H1 (cell line): ENCODE measurements around the gene OBSCN. TPM values are rescaled to one million over a fixed set of nuclear protein-coding genes. Genes with fewer than 3 reads are reported as not detected.

Experiments used
- CTCF ChIA-PET: fragments of 300-600 bp; sonication (Branson Sonifier 250); formaldehyde crosslinking; loops from one replicate; lab custom pipeline; 2021; ENCODE audit not compliant: partially characterized antibody; lab: Charles Lee
- POLR2A ChIA-PET: fragments of 300-600 bp; sonication (Branson Sonifier 250); formaldehyde crosslinking; loops from one replicate; lab custom pipeline; 2021; ENCODE audit warnings: inconsistent platforms; ENCODE audit not compliant: partially characterized antibody; lab: Charles Lee
- DNase-seq, 2 experiments: peaks; one replicate each; pipeline versions ENCODE4 v3.0.0 to v3.0.0-alpha.2; 2010 to 2022; ENCODE audit warnings: low spot score in 2 of 2, low read depth in 1 of 2, mixed read lengths in 1 of 2
- FAIRE-seq: peaks from 2 replicates; lab custom pipeline; 2011; peaks lifted over from hg19 to GRCh38; lab: Jason Lieb, UNC
- H2AFZ ChIP-seq: 2 replicates; pipeline ENCODE4 v1.8.1; 2012; ENCODE audit warnings: low read length, inconsistent platforms
- H2AK5ac ChIP-seq: 2 replicates; pipeline ENCODE4 v1.6.1; 2013; ENCODE audit warnings: low read depth, low read length
- H2BK120ac ChIP-seq: replicated peaks from 2 replicates; pipeline ENCODE3; 2013; ENCODE audit warnings: low read depth, low read length, inconsistent platforms
- H2BK12ac ChIP-seq: 2 replicates; pipeline ENCODE4 v1.6.1; 2013; ENCODE audit warnings: low read depth, low read length
- H2BK15ac ChIP-seq: 2 replicates; pipeline ENCODE4 v1.6.1; 2013; ENCODE audit warnings: low read length
- H2BK20ac ChIP-seq: 2 replicates; pipeline ENCODE4 v1.6.1; 2013; ENCODE audit warnings: low read length
- H2BK5ac ChIP-seq: 2 replicates; pipeline ENCODE4 v1.6.1; 2013; ENCODE audit warnings: low read depth, low read length
- H3K14ac ChIP-seq: 2 replicates; pipeline ENCODE4 v1.6.1; 2013; ENCODE audit warnings: inconsistent platforms; ENCODE audit not compliant: insufficient read length
- H3K18ac ChIP-seq: 2 replicates; pipeline ENCODE4 v1.6.1; 2013; ENCODE audit warnings: low read length; ENCODE audit errors: extremely low read depth
- H3K23ac ChIP-seq: 2 replicates; pipeline ENCODE4 v1.6.1; 2013; ENCODE audit warnings: inconsistent platforms; ENCODE audit not compliant: insufficient read length
- H3K23me2 ChIP-seq: 2 replicates; pipeline ENCODE4 v1.6.1; 2013; ENCODE audit warnings: low read depth, low read length
- H3K27ac ChIP-seq: 2 replicates; pipeline ENCODE4 v1.6.1; 2011; ENCODE audit warnings: low read depth, low read length, inconsistent platforms
- H3K27me3 ChIP-seq, 4 experiments: replicated peaks in 1 of 4; 1 replicate in 1 of 4; 2 replicates in 3 of 4; pipeline versions ENCODE4 v1.6.1 to v1.8.1; 2011 to 2013; ENCODE audit warnings: low read length in 3 of 4, mild to moderate bottlenecking in 3 of 4, inconsistent platforms in 2 of 4, mixed read lengths in 2 of 4, moderate library complexity in 1 of 4; ENCODE audit not compliant: control insufficient read depth in 3 of 4, insufficient read depth in 3 of 4; ENCODE audit errors: extremely low read depth in 1 of 4
- H3K36me3 ChIP-seq, 4 experiments: 2 replicates each; pipeline versions ENCODE4 v1.6.1 to v1.8.1; 2011 to 2013; ENCODE audit warnings: mild to moderate bottlenecking in 4 of 4, low read length in 3 of 4, moderate library complexity in 2 of 4, control low read depth in 1 of 4, inconsistent platforms in 1 of 4; ENCODE audit not compliant: insufficient read depth in 4 of 4, control insufficient read depth in 2 of 4
- H3K4ac ChIP-seq: replicated peaks from 2 replicates; pipeline ENCODE3; 2013; ENCODE audit warnings: low read length, low read depth, mixed read lengths, inconsistent platforms; ENCODE audit not compliant: insufficient read length
- H3K4me1 ChIP-seq, 4 experiments: replicated peaks in 1 of 4; 1 replicate in 1 of 4; 2 replicates in 3 of 4; pipeline versions ENCODE4 v1.6.1 to v1.8.1; 2011 to 2013; ENCODE audit warnings: low read length in 3 of 4, inconsistent platforms in 2 of 4, mixed read lengths in 1 of 4; ENCODE audit not compliant: insufficient read depth in 4 of 4, control insufficient read depth in 3 of 4
- H3K4me2 ChIP-seq, 2 experiments: 2 replicates each; pipeline versions ENCODE4 v1.6.1 to v1.8.1; 2011 to 2013; ENCODE audit warnings: low read depth in 2 of 2, low read length in 2 of 2, control low read depth in 1 of 2, inconsistent platforms in 1 of 2, mild to moderate bottlenecking in 1 of 2; ENCODE audit not compliant: insufficient read depth in 1 of 2
- H3K4me3 ChIP-seq, 4 experiments: fragments of 200-600, 300-600 bp in 1 of 4; sonication (generic), shearing (Covaris generic), sonication (Bioruptor Twin) in 1 of 4; 2 replicates each; pipeline versions ENCODE4 v1.5.1 to v1.8.1; 2011 to 2016; ENCODE audit warnings: low read length in 4 of 4, low read depth in 3 of 4, control low read depth in 2 of 4, inconsistent platforms in 2 of 4, mild to moderate bottlenecking in 2 of 4, mixed read lengths in 1 of 4, moderate library complexity in 1 of 4; ENCODE audit not compliant: insufficient read depth in 2 of 4; ENCODE audit errors: extremely low read depth in 1 of 4
- H3K56ac ChIP-seq: replicated peaks from 2 replicates; pipeline ENCODE3; 2013; ENCODE audit warnings: low read depth, mild to moderate bottlenecking, mixed read lengths, low read length, inconsistent platforms; ENCODE audit not compliant: insufficient read length
- H3K79me1 ChIP-seq: 2 replicates; pipeline ENCODE4 v1.6.1; 2013; ENCODE audit warnings: low read depth, low read length, control low read depth
- H3K79me2 ChIP-seq, 2 experiments: 2 replicates each; pipeline versions ENCODE4 v1.6.1 to v1.8.1; 2012 to 2013; ENCODE audit warnings: low read length in 2 of 2, mild to moderate bottlenecking in 2 of 2, inconsistent platforms in 1 of 2; ENCODE audit not compliant: insufficient read depth in 2 of 2, control insufficient read depth in 1 of 2
- H3K9ac ChIP-seq, 4 experiments: replicated peaks in 1 of 4; 1 replicate in 1 of 4; 2 replicates in 3 of 4; pipeline versions ENCODE4 v1.6.1 to v1.8.1; 2011 to 2013; ENCODE audit warnings: low read depth in 3 of 4, low read length in 3 of 4, control low read depth in 2 of 4, mild to moderate bottlenecking in 2 of 4, moderate library complexity in 2 of 4, inconsistent platforms in 1 of 4; ENCODE audit errors: extremely low read depth in 1 of 4
- H3K9me3 ChIP-seq, 2 experiments: 2 replicates each; pipeline versions ENCODE4 v1.6.1 to v1.8.1; 2012 to 2013; ENCODE audit warnings: mild to moderate bottlenecking in 2 of 2, moderate library complexity in 2 of 2, control low read depth in 1 of 2, inconsistent platforms in 1 of 2, low read depth in 1 of 2, low read length in 1 of 2, mixed read lengths in 1 of 2; ENCODE audit not compliant: insufficient read depth in 2 of 2
- H4K20me1 ChIP-seq, 2 experiments: replicated peaks in 1 of 2; 2 replicates each; pipeline versions ENCODE3 to v1.8.1; 2011 to 2013; ENCODE audit warnings: inconsistent platforms in 2 of 2, low read length in 2 of 2, mild to moderate bottlenecking in 1 of 2; ENCODE audit not compliant: insufficient read depth in 2 of 2, control insufficient read depth in 1 of 2
- H4K5ac ChIP-seq: 2 replicates; pipeline ENCODE4 v1.6.1; 2013; ENCODE audit warnings: low read length, low read depth, mixed read lengths, inconsistent platforms; ENCODE audit not compliant: insufficient read length
- H4K8ac ChIP-seq: 2 replicates; pipeline ENCODE4 v1.8.0; 2013; ENCODE audit warnings: mild to moderate bottlenecking, moderate library complexity, low read length, inconsistent platforms; ENCODE audit not compliant: insufficient read depth; ENCODE audit errors: extremely low read depth
- H4K91ac ChIP-seq: replicated peaks from 2 replicates; pipeline ENCODE3; 2013; ENCODE audit warnings: low read length, mixed read lengths, inconsistent platforms; ENCODE audit not compliant: insufficient read length
- FOSL1 ChIP-seq: IDR thresholded peaks from 2 replicates; pipeline ENCODE4 v1.6.1; 2011; ENCODE audit warnings: mild to moderate bottlenecking, low read depth, low read length, moderate library complexity; ENCODE audit not compliant: insufficient read depth
- HDAC6 ChIP-seq: IDR thresholded peaks from one replicate; pipeline ENCODE4 v1.7.1; 2012; ENCODE audit warnings: low read depth, mild to moderate bottlenecking, inconsistent platforms, low read length, moderate library complexity
- MAFK ChIP-seq: IDR thresholded peaks from 2 replicates; pipeline ENCODE4 v1.6.1; 2012; ENCODE audit warnings: low read depth, mild to moderate bottlenecking, improper control_type of control experiment, low read length
- SP4 ChIP-seq: IDR thresholded peaks from 2 replicates; pipeline ENCODE4 v1.6.1; 2012; ENCODE audit warnings: low read length, inconsistent platforms
- TAF7 ChIP-seq: optimal IDR thresholded peaks from 2 replicates; pipeline ENCODE3; 2011; ENCODE audit warnings: low read depth, mild to moderate bottlenecking, inconsistent platforms, low read length, moderate library complexity, borderline replicate concordance
- TEAD4 ChIP-seq: IDR thresholded peaks from 2 replicates; pipeline ENCODE4 v1.6.1; 2012; ENCODE audit warnings: low read depth, low read length, inconsistent platforms, mixed read lengths
- WGBS, 2 experiments: shearing (Covaris generic) in 1 of 2; methylation state at CpG; one replicate each; pipeline versions ENCODE4 v1.1.6 to v1.1.7; 2013 to 2015; ENCODE audit warnings: low lambda C conversion rate in 2 of 2, mixed read lengths in 2 of 2, inconsistent platforms in 1 of 2, low coverage in 1 of 2, missing lambda C conversion rate in 1 of 2; ENCODE audit not compliant: insufficient replicate concordance in 2 of 2, insufficient coverage in 1 of 2, insufficient read length in 1 of 2; ENCODE audit errors: extremely low coverage in 1 of 2, missing lambda C conversion rate in 1 of 2; 5-methylcytosine and 5-hydroxymethylcytosine counted together
- polyA plus RNA-seq, 7 experiments: library from polyadenylated mRNA; depleted of rRNA in 3 of 7; stranded (reverse) in 5 of 7; unstranded in 2 of 7; fragments of >200 nt in 5 of 7; fragments of 200-250 nt in 2 of 7; gene quantifications; 1 replicate in 5 of 7; 2 replicates in 1 of 7; 4 replicates in 1 of 7; pipeline versions ENCODE4 v1.2.1 to v1.2.3, GENCODE V29; 2011 to 2013; ENCODE audit warnings: missing spikeins in 2 of 7, mixed read lengths in 2 of 7
- total RNA-seq: library from RNA; stranded (reverse); fragmentation: NEBNext Ultra II Directional; extraction: Animal tissue kit (Norgen Biotek cat#: 25700); gene quantifications from 2 replicates; pipeline ENCODE4 v1.2.1, GENCODE V29; 2021

The OBSCN gene
- total and polyA plus RNA-seq, 2 of the 8 experiments (the other 6 are each of a cell fraction or from before 2014, with no cell fraction given) = 7.5 to 28.4 TPM

DNA sequence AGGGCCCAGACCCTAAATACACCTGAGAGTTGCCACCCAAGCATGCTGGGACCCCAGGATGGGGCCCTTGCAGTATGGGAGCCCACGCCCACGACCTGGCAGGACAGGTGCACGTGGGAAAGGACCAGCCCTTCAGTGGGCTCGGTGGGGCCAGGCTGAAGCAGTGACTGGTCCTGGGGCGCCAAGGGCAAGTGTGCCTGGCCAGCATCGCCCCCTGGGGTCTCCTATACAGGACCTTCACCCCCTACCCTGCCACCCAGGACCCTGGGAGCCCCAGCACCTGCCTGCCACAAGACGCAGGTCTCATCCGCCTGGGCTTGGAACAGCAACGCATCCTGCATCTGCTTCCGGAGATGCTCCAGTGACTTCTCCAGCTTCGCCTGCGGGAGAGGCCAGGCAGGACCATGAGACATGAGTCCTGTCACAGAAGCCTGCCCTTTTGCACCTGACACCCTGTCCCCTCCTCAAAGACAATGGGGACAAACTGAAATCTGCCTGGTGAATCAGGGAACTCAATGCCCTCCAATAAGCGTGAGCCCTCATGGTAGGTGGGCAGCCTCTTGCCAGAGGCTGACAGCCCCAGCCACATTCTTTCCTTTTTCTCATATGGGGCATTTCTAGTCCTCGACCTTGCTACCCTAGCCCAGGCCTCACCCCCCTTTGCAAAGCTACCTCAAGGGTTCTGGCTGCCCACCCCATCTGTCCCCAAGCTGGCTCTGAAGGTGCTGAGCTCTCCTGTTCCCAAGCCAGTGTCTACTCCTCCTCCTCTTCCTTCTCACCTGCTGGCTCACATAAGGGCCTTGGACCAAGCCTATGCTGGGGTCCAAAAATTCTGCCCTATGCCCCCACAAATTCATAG lies 194.2 kb downstream of the OBSCN start:
- DNase-seq (no peak), FAIRE-seq (no peak)
- CTCF ChIA-PET = interaction anchor here (0.6 to 4.4 kb wide), 4 partner anchors 7 to 147 kb away, joined by 3 to 21 read pairs (median 3); no protein-coding TSS in a partner anchor
- Histone ChIP-seq H3K9ac (no peak overlapping the region), H3K79me1 (peaks cover 25% of the 10 kb centered on the region), H2BK20ac (no peak overlapping the region), H2BK15ac (no peak overlapping the region), H3K4ac (no peak overlapping the region), H4K8ac (no peak overlapping the region), H3K23me2 (peaks cover 10% of the 10 kb centered on the region; the same call in 1 of the 2 replicates), H3K4me3 (no peak overlapping the region), H3K79me2 (peaks cover 8 to 43% of the 10 kb centered on the region in 2 experiments; a peak in 3 of 4 replicates), H3K23ac (no peak overlapping the region), H3K56ac (no peak overlapping the region), H2BK5ac (no peak overlapping the region), H3K27ac (no peak overlapping the region), H2BK120ac (no peak overlapping the region), H4K5ac (no peak overlapping the region), H3K27me3 (no peaks in the 10 kb centered on the region), H2BK12ac (no peak overlapping the region), H3K18ac (no peak overlapping the region), H4K20me1 (peaks cover 19 to 44% of the 10 kb centered on the region in 2 experiments), H2AK5ac (no peak overlapping the region), H3K4me1 (peaks cover 0 to 6% (median 1%) of the 10 kb centered on the region in 4 experiments; a peak in 5 of 7 replicates), H3K36me3 (peaks cover 3 to 36% (median 15%) of the 10 kb centered on the region in 4 experiments; a peak in 5 of 8 replicates), H3K4me2 (no peak overlapping the region), H3K9me3 (no peaks in the 10 kb centered on the region), H2AFZ (no peak overlapping the region), H3K14ac (no peak overlapping the region), H4K91ac (no peak overlapping the region)
- 87% methylated on average over 13 of the region's 14 CpGs; no CpG with 5 or more reads in 1 of the 2 experiments for WGBS, 2 experiments
- POLR2A ChIA-PET = interaction anchor here (0.7 to 2.5 kb wide), 4 partner anchors 8 to 55 kb away, joined by 3 to 6 read pairs (median 4); a partner anchor contains a TSS
- TF ChIP-seq HDAC6 (no peak), FOSL1 (no peak), TAF7 (no peak), MAFK (no peak), SP4 (no peak), TEAD4 (no peak)
